ENCODE data around the gene BRICD5. TPM values are rescaled to one million over a fixed set of nuclear protein-coding genes. Genes with fewer than 3 reads are reported as not detected.

Gene BRICD5
- total RNA-seq, 1 donor from 2014 or later: 0.53 TPM

- peaks cover 4% of the 10 kb centered on the region for H3K27me3 ChIP-seq (ENCODE audit: control insufficient read depth, insufficient read depth, low read length)
- H3K4me3 ChIP-seq (ENCODE audit: low read depth, low read length): peak within 1 kb of the TSS; percentile 31
- TF ChIP-seq, protein P1, sequence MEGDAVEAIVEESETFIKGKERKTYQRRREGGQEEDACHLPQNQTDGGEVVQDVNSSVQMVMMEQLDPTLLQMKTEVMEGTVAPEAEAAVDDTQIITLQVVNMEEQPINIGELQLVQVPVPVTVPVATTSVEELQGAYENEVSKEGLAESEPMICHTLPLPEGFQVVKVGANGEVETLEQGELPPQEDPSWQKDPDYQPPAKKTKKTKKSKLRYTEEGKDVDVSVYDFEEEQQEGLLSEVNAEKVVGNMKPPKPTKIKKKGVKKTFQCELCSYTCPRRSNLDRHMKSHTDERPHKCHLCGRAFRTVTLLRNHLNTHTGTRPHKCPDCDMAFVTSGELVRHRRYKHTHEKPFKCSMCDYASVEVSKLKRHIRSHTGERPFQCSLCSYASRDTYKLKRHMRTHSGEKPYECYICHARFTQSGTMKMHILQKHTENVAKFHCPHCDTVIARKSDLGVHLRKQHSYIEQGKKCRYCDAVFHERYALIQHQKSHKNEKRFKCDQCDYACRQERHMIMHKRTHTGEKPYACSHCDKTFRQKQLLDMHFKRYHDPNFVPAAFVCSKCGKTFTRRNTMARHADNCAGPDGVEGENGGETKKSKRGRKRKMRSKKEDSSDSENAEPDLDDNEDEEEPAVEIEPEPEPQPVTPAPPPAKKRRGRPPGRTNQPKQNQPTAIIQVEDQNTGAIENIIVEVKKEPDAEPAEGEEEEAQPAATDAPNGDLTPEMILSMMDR (IDR thresholded peaks at IDR 0.05; ENCODE audit: insufficient read depth, low read length, severe bottlenecking): no peak
- no peaks in the 10 kb centered on the region for H3K36me3 ChIP-seq (ENCODE audit: control insufficient read depth, insufficient read depth, low read length)
- DNase-seq (ENCODE audit: low read depth): no peak
- no peak for FAIRE-seq
Measured at GRCh38 chr16:2196162-2196980, 14.3 kb downstream of the BRICD5 start, which contains the start of gene CASKIN1. Gene CASKIN1, minus strand, starts transcription at chr16:2196605. Its CDS starts 173 bp downstream, at chr16:2196432.

DNA sequence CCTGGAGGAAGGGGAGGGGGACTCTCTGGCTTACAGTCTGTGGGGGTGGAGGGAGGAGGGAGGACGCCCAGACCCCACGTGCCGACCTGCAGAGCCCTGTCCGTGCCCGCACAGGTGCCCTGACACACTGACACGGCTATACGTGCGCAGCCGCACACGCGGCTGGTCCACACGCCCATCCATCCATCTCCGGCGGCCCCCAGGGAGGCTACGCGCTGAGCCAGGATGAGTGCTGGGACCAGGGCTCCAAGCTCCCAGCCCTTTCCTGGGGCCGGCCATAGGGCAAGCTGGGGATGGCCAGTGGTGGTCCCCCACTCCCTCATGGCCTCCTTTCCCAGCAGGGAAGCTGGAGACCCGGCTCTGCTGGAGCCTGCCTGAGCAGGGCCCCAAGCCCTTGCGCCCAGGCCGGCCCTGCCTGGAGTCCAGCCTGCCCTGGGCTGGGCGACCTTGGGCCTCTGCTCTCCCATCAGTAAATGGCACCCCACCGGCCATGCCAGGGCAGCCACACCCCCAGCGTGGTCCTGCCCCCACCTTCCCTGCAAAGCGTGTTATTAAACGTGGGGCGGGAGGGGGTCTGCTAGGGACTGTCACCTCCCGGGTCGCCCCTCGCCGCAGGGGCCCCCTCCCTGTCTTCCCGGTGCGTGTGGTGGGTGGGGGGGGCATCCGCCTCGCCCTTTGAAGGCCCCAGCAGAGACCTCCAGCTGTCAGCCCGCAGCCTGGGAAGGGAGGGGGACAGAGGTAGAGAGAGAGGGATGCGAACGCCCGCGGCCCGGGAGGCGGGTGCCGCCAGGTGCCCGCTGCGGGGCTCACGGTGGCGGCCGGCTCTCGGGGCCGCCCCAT lies 15.1 kb downstream of the BRICD5 start:
- H3K27me3 ChIP-seq (ENCODE audit: control insufficient read depth, insufficient read depth, low read length): peaks cover 4% of the 10 kb centered on the region
- peak overlapping the region; percentile 31 for H3K4me3 ChIP-seq (ENCODE audit: low read depth, low read length)
- FAIRE-seq (no peak), DNase-seq (ENCODE audit: low read depth) (no peak)
- H3K36me3 ChIP-seq (ENCODE audit: control insufficient read depth, insufficient read depth, low read length): no peaks in the 10 kb centered on the region
- TF ChIP-seq, protein P1 (IDR thresholded peaks at IDR 0.05; ENCODE audit: insufficient read depth, low read length, severe bottlenecking): no peak

DNA sequence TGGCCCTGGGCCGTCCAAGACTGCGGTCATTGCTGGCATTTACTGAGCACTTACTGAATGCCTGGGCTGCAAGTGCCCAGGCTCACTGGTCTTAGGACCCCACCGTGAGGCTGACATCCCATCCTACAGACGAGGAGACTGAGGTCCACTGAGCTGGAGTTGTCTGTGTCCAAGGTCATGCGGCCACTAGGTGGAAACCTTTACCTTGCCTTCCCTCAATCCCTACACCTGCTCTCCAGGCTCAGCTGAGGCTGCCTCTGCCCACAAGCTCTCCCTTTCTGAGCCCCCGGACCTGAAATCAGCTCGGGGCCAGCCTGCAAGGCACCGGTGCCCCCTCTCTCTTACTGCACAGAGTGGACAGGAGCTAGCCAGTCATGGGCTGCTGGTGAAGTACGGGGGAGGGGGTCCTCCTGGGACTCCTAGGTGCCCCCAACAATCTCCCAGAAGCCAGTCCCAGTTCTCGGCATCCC lies 15.8 kb downstream of the BRICD5 start:
- Histone ChIP-seq H3K4me3 (ENCODE audit: low read depth, low read length) (no peak overlapping the region), H3K27me3 (ENCODE audit: control insufficient read depth, insufficient read depth, low read length) (peaks cover 4% of the 10 kb centered on the region), H3K36me3 (ENCODE audit: control insufficient read depth, insufficient read depth, low read length) (no peaks in the 10 kb centered on the region)
- no peak for FAIRE-seq
- TF ChIP-seq, protein P1 (IDR thresholded peaks at IDR 0.05; ENCODE audit: insufficient read depth, low read length, severe bottlenecking): peak; percentile 85
- peak; percentile 61 for DNase-seq (ENCODE audit: low read depth)

DNA sequence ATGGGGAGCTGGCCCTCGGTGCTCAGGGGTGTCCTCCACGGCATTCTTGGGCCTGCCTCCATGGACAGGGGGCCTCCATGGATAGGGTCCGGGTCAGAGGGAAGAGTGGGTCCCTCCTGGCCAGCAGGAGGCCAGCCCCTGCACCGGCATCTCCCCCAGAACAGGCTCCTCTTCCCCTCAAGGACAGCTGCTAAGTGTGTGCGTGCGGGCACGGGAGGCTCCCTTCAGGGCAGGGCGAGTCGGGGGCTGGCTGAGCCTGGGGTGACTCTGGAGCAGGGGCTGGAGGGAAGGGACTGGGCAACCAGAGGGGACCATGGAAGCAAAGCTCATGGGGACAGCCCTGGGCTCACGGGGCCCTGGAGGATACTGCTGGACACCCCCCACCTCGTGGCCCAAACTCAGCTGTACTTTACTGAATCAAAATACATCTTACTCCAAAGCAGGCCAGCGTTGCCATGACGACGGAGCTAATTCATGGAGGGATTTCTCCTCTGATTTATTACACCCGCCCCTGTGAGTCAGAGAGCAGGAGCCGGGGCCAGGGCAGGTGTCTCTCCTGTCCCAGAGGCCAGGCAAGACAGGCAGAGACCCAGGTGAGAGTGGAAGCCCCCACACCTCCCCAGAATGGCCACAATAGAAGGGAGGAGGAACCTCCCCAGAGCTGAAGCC lies 16.4 kb downstream of the BRICD5 start:
- Histone ChIP-seq H3K36me3 (ENCODE audit: control insufficient read depth, insufficient read depth, low read length) (no peaks in the 10 kb centered on the region), H3K27me3 (ENCODE audit: control insufficient read depth, insufficient read depth, low read length) (peaks cover 4% of the 10 kb centered on the region), H3K4me3 (ENCODE audit: low read depth, low read length) (no peak overlapping the region)
- FAIRE-seq (no peak), DNase-seq (ENCODE audit: low read depth) (no peak)
- TF ChIP-seq, protein P1 (IDR thresholded peaks at IDR 0.05; ENCODE audit: insufficient read depth, low read length, severe bottlenecking): no peak

DNA sequence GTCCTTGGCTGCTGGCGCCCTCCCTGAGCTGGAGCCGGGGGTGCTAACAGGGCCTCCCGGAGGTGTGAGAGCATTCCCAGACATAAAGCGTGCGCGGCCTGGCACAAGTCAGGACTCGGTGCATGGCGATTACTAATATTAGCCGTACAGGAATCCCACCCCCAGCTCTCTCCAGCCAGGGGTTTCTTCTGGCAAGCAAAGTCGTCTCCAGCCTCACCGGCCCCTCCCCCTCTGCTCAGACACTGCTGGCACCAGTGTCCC lies 19.3 kb downstream of the BRICD5 start:
- no peaks in the 10 kb centered on the region for H3K36me3 ChIP-seq (ENCODE audit: control insufficient read depth, insufficient read depth, low read length)
- FAIRE-seq (no peak), DNase-seq (ENCODE audit: low read depth) (no peak)
- H3K4me3 ChIP-seq (ENCODE audit: low read depth, low read length): no peak overlapping the region
- TF ChIP-seq, protein P1 (IDR thresholded peaks at IDR 0.05; ENCODE audit: insufficient read depth, low read length, severe bottlenecking): no peak
- H3K27me3 ChIP-seq (ENCODE audit: control insufficient read depth, insufficient read depth, low read length): peaks cover 4% of the 10 kb centered on the region

Data from bronchial epithelial cell (primary cell).